NB4 (cell line): ENCODE measurements around the gene LDLRAD3.

ENCODE experiments used
- CTCF ChIP-seq: IDR thresholded peaks from one replicate; pipeline ENCODE4 v1.5.1; 2012; ENCODE audit warnings: low read depth, low read length
- MYC ChIP-seq: IDR thresholded peaks from 2 replicates; pipeline ENCODE4 v1.6.1; 2011; ENCODE audit warnings: low read depth, low read length

DNA sequence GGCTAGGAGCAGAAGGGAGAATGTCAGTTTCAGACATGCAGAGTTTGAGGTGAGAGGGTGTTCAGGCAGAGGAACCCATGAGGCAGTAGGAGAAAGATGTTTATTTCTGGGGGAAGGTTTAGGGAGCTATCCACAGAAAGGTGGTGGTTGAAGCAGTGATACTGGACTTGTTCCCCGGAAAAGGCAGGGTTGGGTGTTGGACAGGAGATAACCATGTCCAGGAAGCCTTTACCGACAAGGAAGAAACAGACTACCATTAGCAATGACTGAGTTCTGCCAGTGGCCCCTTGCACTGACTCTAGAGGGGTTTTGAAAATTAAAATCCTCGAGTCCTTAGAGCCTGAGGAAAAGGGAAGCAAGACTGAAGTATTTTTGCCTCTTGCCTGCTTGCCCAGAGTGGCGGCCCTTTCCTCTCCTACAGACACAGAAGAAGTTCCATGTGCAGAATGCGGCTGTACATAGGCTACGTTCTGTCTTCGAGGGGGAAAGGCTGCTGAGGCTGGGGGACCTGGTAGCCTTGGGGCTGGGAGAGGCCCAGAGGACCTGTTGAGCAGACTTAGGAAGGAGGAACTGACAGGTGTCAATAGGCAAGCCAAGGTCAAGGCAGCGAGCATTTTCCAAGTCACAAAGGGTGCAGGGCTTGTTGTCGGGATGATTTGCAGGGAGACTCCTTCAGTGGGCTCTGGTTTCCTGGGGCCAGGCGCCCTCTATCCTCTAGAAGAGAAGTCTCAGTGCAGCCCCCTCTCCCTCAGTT is 146.7 kb downstream of the LDLRAD3 start:
- TF ChIP-seq CTCF (peak; percentile 9), MYC (no peak)
